Activated CD4-positive, alpha-beta T cell treated with anti-CD3 and anti-CD28 coated beads, Interleukin-10, Interleukin-2, amounts not matched to agents 100 ng/mL and 50 ng/mL, durations not matched to agents 16 hours and 8 hours (primary cell): ENCODE measurements around the gene TBXA2R.
A peak's percentile ranks its signal among the peaks of the same experiment; 100 is the strongest.
"Not testable (repeated sequence)": the region's sequence is repeated elsewhere in the genome, so short reads cannot be mapped to it uniquely, and the experiment has no call there.

Experiments used
- DNase-seq: peaks from one replicate; pipeline ENCODE4 v3.0.0-alpha.2; 2020

TBXA2R gene

GRCh38 chr19:3606690-3607289, at the start of gene TBXA2R:
TSS of gene TBXA2R (minus strand) at chr19:3606875. CDS start at chr19:3600634, 6,241 bp downstream.
- DNase-seq: peak; percentile 32

- DNase-seq: no peak
These were observed 49.5 kb upstream of the TBXA2R start for GRCh38 chr19:3656073-3656746.

- DNase-seq: no peak
These were observed 48.9 kb upstream of the TBXA2R start for GRCh38 chr19:3655402-3656072.

DNA sequence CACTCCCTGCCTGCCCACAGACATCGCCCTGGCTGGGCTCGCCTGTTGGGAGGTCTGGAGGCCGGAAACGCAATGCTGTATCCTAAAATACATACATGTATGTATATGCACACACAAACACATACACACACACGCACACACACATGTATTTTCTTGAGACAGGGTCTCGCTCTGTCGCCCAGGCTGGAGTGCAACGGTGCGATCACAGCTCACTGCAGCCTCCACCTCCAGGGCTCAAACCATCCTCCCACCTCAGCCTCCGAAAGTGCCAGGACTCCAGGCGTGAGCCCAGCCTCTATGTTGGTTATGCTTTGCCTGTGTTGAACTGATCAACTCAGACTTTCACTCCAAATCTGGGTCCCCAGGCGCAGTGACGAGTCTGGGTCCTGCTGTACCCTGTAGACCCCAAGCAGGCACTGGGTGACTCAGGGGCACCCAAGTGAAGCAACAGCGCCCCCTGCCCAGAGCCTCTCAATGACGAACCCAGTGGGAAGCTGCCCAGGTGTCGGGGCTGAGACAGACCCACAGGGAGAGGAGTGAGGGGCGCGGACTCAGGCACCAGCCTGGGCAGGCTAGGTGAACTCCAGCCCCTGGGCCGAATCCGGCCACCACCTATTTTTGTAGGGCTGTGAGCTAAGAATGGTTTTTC, 47.3 kb upstream of the TBXA2R start:
- DNase-seq: no peak

GRCh38 chr19:3653081-3653795, 46.6 kb upstream of the TBXA2R start:
- no peak for DNase-seq

GRCh38 chr19:3652422-3652821, 45.7 kb upstream of the TBXA2R start:
- no peak for DNase-seq

- DNase-seq: no peak
These were observed 45.0 kb upstream of the TBXA2R start for GRCh38 chr19:3651684-3652083.

- DNase-seq: no peak
These were observed 43.2 kb upstream of the TBXA2R start for GRCh38 chr19:3649888-3650287.

DNA sequence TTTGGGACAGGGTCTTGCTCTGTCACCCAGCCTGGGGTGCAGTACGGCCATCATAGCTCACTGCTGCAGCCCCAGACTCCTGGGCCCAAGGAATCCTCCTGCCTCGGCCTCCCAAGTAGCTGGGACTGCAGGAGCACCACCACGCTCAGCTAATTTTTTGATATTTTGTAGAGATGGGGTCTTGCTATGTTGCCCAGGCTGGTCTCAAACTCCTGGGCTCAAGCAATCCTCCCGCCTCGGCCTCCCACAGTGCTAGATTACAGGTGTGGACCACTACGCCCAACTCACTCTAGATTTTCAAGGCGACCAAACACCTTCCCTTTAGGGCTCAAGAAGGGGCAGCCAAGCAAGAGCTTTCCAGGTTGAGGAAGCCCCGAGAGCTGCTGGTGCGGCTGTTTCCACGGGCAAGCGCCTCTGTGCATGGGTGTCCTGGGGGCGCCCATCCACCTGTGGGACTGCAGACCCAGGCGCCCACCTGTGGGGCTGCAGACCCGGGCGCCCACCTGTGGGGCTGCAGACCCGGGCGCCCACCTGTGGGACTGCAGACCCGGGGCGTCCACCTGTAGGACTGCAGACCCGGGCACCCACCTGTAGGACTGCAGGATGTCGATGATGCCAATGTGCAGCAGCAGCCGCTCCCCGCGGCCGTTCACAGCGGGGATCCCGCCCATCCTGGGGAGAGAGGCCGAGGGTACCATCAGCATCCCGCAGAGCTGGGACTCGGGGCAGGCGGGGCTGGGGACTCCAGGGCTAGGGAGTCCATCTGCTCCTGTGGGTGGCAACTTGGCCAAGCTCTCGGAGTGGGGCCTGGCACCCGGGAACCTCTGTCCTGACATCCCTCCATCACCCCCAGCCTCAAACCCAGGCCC, 41.6 kb upstream of the TBXA2R start:
- DNase-seq: no peak

- DNase-seq: not testable (repeated sequence)
These were observed 40.4 kb upstream of the TBXA2R start for GRCh38 chr19:3647102-3647501.

DNA sequence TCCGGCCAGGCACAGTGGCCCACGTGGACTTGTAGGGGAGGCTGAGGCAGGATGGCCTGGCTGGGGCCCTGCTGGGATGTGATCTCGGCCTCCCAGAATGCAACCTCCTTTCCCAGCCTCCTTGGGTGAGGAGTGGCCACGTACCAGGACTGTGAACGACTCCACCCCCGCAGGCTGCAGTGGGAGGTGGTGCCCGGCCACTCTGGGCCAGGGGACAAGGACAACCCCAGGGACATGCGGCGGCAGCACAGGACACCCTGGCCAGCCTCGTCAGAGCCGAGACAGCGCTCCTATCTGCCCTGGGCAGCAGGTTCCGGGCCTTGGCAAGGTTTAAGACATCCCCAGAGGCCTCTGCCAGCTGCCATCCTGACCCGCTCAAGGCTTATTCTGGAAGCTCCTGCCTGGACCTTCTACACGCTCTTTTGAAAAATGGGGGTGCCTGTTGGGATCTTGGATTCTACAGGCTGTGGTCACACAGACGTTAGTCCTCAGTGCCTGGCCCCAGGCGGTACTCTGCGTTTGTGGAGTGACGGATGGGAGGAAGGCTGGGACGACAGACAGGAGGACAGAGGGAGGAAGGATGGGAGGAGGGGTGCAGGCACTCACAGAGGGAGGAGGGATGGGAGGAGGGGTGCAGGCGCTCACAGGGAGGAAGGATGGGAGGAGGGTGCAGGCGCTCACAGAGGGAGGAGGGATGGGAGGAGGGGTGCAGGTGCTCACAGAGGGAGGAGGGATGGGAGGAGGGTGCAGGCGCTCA, 39.8 kb upstream of the TBXA2R start:
- DNase-seq: no peak

- DNase-seq: no peak
These were observed 39.1 kb upstream of the TBXA2R start for GRCh38 chr19:3645726-3646125.

GRCh38 chr19:3645067-3645396, 38.4 kb upstream of the TBXA2R start:
- DNase-seq: no peak

- no peak for DNase-seq
These were observed 37.8 kb upstream of the TBXA2R start for GRCh38 chr19:3644351-3645066.

GRCh38 chr19:3643674-3644313, 37.1 kb upstream of the TBXA2R start:
- DNase-seq: no peak

DNA sequence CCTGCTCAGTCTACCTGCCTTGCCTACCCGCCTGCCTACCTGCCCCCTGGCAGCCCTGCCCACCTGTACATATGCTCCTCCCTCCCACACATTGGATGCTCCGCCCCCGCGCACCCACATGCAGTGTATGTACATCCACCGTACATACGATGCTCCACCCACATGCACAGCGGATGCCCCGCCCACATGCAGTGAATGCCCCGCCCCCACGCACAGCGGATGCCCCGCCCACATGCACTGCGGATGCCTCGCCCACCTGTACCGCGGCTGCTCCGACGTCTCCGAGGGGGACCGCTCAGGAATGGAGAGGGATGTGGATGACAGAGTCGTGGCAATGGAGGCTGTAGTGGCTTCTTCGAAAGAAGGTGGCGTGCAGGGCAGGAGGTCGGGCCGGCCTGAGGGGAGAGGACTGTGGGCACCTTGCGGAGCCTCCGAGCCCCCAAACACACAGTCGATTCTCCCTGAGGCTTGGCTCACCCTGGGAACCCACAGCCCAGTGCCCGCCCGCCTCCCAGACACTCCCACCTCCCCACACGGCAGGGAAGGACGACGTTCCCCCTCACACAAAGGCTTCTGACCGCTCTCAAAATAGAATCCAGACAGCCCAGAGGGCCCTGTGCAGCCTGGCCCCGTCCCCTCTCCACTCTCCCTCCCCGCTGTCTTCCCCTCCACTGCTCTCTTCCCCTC, 36.5 kb upstream of the TBXA2R start:
- DNase-seq: peak; percentile 31

GRCh38 chr19:3642296-3642695, 35.6 kb upstream of the TBXA2R start:
- no peak for DNase-seq

- no peak for DNase-seq
These were observed 35.0 kb upstream of the TBXA2R start for GRCh38 chr19:3641515-3642269.

DNA sequence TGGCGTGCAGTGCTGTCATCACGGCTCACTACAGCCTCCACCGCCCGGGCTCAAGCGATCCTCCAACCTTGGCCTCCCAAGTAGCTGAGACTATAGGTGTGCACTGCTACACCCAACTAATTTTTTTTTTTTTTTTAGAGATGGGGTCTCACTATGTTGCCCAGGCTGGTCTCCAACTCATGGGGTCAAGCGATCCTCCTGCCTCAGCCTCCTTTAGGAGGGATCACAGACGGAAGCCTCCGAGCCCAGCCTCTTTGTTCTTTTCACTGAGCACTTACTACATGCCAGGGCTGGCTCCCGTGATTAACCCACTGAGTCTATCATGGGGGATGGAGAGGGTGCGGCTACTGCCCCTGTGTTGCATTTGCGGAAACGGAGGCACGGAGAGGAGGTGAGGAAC, 32.8 kb upstream of the TBXA2R start:
- no peak for DNase-seq
